CD4-positive, alpha-beta T cell treated with Interleukin-6 for 4 hours (primary cell): ENCODE data around the gene FAM20C.
"Not testable (repeated sequence)": the region's sequence is repeated elsewhere in the genome, so short reads cannot be mapped to it uniquely, and the experiment has no call there.

ENCODE experiments used
- DNase-seq: peaks from one replicate; pipeline ENCODE4 v3.0.0-alpha.2; 2020; ENCODE audit warnings: mixed read lengths

The FAM20C gene

DNA sequence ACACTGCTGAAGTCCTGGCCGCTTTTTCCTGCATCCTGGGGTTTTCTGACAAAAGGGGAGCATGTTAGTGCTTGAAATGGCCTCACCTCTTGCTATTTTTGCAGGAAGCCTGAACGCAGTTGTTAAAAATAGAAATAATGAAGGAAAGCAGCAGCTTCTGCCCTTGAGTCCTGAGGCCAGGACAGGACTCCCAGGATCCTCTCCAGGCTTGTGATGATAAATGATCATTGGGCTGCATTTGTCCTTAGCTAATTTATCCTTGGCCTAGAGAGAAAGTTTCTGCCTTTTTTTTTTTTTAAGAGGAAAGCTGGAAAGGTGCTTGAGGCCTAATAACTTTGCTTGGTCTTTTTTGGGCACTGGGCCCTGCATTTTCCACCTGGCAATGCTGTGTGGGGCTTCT is 17.7 kb upstream of the FAM20C start:
- no peak for DNase-seq

DNA sequence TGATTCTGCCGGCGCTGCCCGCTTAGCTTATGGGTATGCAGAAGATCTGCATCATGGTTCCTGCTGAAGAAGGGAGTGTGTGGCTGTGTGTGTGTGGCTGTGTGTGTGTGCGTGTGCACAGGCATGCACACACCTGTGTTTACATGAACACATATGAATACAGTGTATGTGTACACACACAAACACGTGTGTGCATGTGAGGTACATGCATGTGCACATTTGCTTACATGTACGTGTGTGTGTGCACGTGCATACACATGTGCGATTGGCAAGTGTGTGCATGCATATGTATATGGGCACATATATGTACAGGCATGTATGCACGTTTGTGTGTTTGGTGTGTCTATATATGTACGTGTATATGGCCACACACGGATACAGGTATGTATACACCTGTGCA is 16.4 kb upstream of the FAM20C start:
- no peak for DNase-seq

DNA sequence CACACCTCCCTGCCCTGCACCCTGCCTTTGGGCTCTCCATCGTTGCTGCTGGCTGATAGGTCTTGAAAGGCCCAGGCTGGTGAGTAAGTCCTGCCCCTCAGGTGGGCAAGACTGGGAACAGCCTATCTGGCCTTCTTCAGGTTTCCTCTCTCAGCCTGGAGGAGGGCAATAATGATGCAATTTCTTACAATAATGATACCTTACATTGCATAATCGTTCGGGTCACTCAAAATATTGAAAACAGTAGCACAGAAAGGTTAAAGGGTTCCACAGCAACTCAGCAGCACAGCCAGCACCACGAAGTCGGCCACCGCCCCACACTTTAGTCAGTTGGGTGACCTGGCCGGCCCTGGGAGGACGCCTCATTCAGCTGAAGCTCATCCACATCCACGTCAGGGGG is 16.0 kb upstream of the FAM20C start:
- no peak for DNase-seq

DNA sequence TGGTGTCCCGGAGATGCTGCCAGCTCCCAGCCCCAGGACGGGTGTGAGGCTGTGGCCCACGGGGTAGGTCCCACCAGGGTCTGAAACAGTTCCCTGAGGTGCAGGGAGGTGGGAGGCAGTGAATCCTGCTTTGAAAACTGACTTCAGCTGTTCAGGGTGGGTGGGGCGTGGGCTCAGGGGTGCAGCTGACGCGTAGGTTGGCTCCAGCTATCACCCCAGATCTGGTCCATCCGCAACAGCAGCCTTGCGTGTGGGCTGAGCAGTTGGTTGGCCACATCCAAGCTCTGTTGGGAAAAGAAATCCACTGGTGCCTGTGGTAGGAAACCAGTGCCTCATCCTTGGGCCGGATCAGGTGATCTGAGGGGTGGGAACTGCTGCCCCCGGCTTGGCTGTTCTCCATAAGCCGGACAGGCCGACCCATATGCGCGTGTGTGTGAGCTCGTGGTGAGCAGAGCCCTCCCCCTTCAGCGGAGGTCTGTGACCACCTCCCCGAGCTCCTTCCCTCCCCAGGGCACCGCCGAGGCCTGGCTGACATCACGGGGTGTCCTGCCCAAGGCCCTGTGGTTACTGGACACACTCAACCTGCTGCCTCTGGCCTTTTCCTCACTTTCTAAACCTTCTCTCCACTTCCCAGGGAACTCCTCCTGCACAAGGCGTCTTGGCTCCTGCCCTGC is 15.4 kb upstream of the FAM20C start:
- DNase-seq = no peak

DNA sequence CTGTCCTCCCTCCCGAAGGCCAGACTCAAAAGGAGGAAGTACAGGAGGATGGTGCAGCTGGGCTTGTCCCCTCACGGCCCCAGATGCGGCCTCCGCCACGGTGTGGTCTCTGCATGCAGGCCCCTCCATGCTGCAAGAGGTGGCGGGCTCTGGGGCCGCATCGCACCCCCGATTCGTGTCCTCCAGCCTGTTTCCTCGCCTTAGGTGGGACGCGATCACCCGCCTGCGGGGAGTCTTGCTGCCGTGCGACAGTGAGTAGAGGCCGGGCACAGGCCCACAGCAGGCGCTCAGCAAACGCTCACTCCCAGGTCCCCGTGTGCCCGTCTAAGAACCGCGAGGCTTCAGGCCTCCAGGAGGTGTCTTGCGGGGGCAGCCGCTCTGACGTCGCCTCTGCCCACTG is 13.9 kb upstream of the FAM20C start:
- DNase-seq = no peak

DNA sequence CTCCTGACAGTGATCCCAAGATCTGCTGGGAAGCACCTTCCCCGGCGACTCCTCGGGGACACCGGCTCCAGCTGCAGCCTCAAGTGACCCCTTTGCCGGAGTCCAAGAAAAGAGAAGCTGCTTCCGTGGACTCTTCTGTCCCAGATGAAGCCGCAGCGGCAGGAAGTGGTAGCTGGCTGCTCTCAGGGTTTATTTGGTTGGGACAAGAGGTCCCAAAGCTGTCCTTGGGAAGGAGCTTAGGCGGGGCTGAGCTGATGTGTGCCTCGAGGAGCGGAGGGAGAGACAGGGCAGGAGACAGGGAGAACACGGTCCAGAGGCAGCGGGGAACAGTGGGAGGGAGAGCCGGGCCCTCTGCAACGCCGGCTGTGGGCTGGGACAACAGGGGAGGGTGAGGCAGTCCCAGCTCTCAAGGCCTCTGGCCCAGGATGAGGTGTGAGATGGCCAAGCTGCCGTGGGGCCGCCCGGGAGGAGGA is 13.1 kb upstream of the FAM20C start:
- no peak for DNase-seq

DNA sequence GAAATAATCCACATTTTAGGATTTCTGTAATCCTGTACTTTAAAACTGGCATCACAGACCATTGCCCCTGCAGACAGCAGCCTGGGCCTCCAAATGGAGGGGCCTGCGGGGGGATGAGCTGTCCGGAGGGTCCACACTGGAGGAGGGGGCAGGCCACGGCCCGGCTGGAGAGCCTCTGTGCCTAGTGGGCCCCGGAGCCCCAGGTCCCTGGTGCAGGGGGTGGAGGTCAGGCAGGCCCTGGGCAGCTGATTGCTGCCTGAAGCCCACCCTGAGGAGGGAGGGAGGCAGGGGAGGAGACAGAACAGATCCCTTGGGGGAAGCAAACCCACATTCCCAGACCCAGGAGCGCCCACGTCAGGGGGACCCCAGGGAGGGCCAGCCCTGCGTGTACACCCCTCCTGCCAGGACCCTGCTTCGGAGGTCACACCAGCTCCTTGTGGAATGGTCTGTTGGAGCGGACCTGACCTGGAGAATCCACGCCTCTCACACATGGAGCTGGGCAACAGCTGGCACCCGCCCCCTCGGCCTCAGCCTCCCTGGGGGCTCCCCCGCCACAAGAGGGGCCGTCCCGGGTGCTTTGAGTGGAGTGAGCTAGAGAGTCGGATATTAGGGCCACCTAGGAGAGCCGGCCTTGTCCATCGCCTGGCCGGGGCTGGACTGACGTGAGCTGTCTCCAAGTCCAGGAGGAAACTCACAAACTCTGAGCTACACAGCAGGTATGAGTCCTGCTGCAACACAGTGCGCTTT is 12.2 kb upstream of the FAM20C start:
- no peak for DNase-seq

DNA sequence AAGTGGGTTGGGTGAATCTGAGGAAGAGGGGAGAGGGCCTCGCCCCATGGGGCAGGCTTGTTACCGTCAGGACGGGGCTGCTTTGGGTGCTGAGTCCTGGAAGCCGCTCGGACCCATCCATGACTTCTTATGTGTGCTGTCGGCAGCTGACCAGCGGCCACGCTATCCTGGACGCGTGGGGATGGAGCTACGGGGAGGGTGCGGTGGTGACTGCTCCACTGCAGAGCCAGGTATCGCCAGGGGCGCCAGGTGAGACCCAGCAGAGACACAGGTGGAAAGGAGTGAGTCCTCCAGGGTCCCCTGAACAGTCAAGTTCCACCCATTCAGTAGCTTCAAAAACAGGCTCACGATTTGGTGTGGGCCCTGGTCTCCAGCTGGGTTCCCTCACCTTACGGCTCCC is 10.6 kb upstream of the FAM20C start:
- no peak for DNase-seq

DNA sequence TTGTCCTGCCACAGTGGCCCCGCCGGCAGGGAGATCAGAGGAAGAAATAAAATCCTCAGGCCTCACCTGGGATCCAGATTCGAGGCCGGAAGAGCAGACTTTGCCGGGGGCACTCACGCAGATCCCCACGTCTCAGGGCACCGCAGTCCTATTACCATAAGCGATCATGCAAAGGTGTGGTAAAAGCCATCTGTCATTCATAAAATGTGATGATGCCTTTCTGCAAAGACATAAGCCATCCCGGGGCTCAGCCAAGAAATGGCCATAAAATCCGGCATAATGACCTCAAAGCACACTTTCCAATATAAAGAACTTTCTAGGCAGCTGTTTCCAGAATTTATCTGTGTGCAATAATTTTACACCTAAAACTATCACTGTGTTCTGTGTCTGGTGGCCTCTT is 9.9 kb upstream of the FAM20C start:
- not testable (repeated sequence) for DNase-seq

DNA sequence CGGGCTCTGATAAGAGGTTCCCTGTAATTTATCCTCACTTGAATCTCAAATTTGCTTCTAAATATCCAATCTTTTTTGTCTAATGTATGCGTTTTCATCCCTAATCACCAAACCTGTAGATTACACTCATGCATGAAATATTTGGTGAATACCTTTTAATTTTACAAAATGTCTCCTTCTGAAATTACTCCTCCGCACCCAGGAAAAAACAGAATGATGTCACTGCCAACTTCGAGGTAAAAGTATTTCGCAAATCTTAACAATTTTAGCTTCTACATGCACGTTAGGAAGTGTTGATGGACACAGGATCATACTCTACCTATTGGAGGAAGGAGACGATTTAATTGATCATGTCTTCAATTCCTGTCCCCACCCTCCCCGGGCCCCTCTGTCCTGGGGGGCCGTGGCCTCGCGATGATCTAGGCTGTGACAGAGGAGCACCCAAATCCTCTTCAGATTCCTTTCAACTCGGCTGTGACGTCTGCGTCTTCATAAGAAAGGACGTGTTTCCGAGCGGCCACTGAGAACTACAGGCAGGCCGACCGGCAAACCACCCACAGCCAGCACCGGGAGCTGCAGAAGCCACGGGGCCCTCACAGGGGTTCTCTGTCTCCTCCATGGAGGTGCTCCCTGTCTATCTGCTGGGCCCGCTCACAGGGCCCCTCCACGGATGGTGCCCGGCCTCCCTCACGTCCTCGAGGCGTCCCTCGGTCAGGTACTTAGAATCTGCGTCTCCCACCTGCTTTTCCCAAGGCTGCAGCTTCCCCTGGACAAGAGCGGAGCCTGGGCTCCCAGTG is 8.7 kb upstream of the FAM20C start:
- no peak for DNase-seq

DNA sequence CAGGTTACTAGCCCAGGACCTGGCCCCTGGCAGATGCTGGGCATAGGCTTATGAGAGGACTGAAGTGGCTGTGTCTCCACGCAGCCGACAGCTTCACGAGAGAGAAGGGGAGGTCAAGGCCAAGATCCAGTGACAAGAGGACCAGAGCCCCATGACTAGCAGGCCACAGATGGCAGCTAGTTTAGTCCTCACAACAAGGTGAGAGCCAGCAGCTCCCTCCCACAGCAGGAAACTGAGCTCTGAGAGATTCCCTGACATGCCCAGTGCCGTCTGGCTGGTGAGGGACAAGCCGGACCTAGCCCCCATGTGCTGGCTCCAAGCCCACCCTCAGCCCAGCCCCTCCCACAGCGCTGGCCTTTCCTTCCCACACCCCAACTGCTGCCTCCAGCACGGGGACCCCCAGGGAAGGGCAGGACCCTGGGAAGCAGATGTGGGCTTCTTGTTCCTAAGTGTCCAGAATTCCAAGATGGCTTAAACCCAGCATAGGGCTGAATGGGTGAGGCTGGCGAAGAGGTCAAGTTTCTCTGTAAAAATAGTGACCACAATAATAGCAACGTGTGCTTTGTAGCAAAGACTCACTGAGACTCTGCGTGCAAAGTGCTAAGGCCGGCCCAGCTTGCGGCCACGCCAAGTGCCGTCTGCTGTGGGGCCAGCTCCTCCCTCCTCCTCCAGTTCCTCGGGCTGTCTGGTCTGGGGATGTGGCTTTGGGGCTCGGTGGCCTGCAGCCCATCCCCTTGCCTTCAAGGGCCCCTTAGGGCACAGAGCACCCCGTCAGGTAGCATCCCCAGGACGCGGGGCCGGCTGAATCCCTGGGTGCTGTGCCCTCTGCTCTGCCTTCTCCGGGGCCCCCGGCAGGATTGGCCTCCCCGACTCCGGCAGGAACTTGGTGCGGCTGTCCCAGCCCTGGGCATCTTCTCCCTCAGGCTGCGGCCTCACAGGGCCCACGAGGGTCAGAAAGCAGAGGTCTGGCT is 7.8 kb upstream of the FAM20C start:
- DNase-seq = no peak

DNA sequence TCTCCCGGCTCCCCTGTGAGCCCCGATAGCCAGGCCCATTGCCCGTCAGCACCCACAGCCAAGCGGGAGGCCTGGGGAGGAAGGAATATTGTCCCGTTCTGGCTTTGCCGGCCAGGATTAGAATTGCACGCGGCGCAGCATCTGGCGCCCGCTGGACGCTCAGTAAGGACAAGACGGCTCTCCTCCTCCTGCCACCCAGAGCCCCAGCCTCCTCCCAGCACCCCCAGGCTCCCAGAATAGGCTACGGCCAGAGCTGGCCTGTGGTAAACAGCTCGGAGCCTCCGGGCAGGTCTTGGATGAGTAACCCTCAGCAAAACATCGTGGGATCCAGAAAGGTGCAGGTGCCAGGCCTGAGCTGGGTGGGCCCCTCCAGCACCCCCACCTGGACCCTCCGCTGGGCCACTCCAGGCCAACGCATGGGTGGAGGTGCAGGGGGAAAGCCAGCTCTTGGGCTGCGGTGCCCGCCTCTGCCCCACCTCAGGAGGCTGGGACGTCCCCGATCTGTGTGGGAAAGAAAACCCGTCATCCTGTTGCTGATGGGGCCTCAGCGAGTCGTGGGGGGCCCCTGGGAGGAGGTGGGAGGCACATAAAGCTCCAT is 5.8 kb upstream of the FAM20C start:
- DNase-seq = no peak

DNA sequence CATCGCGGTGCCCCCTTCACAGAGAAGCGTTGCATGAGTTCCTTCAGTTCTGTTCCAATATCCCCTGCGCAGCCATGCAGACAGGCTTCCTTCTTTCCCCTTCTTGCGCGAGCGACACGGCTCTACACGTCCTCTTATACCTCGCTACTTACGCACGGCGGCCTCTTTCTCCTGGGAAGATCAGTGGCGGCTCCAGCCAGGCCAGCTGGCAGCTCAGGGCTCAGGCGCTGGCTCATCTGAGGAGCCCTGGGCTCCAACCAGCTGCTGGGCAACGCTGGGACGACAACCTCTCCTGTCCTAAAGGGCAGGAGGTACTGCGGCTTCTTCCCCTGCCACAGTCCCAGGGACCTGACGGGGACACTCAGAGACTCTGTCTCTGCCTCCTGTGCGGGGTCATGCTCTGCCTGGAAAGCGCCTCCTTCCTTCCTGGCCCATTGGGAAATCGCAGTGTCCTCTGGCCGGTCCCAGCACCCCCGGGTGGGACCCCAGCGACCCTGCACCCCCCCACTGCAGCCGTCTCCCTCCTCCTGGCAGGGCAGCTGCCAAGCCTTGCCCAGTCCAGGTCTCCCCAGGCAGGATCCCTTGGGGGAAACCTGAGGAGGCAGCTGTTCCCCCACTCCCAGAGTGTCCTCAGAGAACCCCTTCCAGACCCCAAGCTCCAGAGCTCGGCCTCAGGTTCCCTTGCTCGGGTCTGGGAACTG is 5.0 kb upstream of the FAM20C start:
- no peak for DNase-seq

DNA sequence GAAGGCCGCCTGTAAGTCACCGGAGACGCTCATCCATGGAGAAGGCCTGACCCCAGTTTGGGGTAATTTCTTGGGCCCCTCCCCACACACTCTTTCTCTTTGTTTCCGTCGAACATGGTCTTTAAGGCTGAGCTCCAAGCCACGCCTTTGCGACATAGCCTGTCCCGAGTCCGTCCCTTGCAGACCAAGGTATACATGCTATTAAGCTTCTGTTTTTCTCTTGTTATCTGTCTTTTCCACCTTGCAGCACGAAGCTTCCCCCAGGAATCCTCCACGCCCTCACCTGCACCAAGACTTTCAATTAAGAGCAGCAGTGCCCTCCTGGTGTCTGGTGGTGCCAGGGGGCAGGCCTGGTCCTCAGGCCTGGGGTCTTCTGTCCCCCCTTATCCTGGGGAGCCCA is 4.2 kb upstream of the FAM20C start:
- DNase-seq = no peak

DNA sequence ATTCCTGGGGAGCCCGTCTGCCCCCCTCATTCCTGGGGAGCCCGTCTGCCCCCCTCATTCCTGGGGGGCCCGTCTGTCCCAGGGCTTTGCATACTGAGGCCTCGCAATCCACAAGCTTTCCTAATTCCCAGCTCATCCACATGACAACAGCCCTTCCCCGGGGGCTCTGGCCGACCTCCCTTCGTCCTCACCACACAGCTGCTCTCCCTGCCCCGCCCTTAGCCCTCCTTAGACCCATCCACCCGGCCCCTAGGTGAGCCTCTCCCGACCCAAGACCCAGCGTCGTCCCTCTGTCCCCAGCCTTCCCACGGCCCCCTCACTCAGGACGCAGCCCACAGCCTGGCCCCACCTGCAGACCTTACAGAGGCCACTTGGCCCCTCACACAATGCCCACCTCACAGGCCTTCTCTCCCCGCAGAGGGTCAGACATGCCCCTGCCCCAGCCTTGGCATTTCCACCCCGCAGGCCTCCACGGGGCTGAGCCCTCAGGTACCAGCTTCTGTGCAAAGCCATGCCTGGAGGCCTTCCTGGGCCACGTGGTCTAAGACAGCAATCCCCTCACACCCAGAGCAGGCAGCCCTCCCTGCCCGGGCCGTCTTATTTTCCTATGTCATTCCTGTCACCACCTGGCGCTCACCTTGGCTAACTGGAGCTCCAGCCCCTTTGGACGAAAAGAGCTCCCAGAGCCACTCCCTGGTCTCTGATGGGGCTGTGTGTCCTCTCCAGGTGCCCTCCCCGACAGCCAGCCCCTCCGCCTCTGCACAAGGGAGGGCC is 3.5 kb upstream of the FAM20C start:
- no peak for DNase-seq

DNA sequence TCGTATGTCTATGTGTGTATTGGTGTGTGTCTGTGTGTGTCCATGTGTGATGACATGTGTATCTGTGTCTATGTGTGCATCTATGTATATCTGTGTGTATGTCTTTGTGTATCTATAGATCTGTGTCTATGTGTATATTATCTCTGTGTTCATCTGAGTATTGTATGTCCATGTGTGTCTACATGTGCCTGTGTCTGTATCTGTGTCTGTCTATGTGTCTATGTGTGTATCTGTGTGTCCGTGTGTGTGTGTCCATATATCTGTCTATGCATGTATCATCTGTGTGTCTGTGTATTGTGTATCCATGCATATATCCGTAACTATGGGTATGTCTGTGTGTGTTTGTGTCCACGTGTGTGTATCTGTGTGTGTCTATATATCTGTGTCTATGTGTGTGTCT is 2.7 kb upstream of the FAM20C start:
- DNase-seq = no peak

DNA sequence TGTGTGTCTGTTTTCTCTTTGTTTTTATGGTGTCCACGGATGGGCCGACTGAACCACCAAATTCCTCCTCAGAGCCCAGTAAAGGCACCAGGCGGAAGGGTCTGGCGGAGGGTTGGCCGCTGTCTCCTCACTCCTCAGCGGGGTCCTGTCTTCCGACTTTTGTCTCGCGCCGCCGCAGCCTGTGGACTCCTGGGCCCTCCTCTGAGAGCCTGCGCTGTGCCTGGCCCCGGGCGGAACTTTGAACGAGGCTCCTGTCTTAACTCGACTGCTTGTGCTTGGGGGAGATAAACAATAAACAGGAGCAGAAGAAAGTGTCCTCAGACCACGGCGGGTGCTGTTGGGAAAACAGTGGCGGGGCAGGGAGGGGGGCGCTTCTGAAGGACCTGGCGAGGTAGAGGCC is 2.2 kb upstream of the FAM20C start:
- DNase-seq = no peak

DNA sequence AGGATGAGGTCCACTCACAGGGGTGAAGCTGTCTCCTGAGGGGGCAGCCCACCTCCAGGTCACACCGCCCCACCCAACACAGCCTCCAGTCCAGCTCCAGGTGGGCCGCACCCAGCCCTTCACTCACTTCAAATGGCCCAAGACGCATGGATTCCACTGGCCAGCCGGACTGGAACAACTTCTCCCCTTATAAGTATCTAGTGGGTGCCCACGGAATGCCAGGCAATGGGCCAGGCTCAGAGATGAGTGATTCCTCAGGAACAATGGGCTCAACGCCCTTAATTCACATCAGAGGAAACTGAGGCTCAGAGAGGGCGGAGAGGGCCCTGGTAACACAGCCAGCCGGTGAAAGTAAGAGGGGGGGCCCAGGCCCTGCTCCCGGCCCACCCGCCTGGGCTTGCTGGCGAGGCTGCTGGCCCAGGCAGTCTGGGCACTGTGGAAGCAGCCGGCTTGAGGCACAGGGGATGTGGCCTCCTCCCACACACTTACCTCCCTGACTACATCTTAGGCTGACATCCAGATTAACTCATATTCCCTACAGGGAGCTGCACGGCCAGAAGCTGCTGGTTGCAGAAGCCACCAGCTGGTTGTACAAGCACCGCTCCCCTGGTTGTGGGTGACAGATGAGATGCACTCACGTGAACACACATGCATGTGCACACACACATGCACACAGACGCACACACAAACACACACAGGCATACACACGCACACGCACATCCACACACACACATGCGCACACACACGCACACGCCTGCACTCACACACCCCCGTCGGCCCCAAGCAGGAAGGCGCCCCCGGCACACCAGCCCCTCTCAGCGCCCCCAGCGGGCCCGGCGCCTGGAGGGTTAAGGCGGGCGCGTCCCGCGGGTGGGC is 1.0 kb upstream of the FAM20C start:
- DNase-seq = no peak

DNA sequence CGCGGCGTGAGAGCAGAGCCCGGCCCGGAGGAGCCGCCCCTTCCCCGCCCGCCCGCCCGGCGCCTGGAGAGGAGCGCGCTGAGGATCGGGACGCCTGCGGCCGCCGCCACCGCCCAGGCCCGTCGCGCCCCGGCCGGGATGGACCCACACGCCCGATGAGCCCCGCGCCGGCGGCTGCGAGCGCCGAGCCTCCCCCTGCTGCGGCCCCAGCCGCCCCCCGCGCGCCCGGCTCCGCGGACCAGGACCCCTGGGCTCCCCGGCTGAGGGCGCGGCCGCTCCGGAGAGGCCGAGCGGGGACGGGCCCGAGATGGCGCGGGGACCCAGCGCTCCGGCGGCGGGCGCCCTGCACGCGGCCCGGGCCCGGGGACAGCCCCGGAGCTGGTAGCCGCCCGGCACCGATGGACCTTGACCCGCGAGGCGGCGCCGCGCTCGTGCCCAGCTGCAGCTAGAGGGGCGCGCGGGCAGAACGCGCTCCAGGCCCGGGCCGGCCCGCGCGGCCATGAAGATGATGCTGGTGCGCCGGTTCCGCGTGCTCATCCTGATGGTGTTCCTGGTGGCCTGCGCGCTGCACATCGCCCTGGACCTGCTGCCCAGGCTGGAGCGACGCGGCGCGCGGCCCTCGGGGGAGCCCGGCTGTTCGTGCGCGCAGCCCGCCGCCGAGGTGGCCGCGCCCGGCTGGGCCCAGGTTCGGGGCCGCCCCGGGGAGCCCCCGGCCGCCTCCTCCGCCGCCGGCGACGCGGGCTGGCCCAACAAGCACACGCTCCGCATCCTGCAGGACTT is 520 bp downstream of the FAM20C start:
- no peak for DNase-seq
